Measurements from ENCODE around the gene SLC9A2. TPM values are rescaled to one million over a fixed set of nuclear protein-coding genes. Genes with fewer than 3 reads are reported as not detected.

SLC9A2 gene
- total and polyA plus RNA-seq, 2 donors (not counting 1 experiment from before 2014, with no cell fraction given): not detected

DNA sequence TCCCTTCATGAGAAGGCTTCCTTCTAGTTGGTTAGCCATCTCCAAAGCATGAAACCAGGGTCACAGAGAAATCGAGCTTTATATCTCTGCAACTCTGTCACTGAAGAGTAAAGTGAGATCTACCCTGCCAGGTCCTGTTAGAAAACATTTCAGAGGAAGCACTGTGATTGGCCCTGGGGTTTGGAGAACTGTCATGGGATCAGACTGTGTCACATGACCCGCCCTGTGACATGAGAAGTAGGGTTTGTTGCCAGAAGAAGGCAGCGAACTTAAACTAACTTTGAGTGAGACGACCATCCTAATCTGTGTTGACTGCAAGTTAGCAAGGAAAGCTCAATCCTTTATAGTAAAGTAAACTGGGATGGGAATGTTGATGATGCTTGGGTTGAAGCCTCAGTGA is 55.5 kb downstream of the SLC9A2 start:
- H4K20me1 ChIP-seq (ENCODE audit: control insufficient read depth, insufficient read depth, low read length, poor library complexity, severe bottlenecking): no peaks in the 10 kb centered on the region
- WGBS (ENCODE audit: insufficient coverage): 92% methylated on average over 4 of the region's 4 CpGs
- Mint-ChIP-seq H3K27me3 (peaks cover 10% of the 10 kb centered on the region), H3K4me1 (peaks cover 3% of the 10 kb centered on the region), H3K27ac (no peak overlapping the region), H3K9me3 (ENCODE audit: insufficient read depth) (no peaks in the 10 kb centered on the region), H3K4me3 (no peak overlapping the region)
- no peak overlapping the region for H3K9ac ChIP-seq (ENCODE audit: low read length)
- H3K27me3 ChIP-seq (replicated peaks in 1 of 4; ENCODE audit: control extremely low read depth in 1 of 4, control insufficient read depth in 3 of 4, insufficient read depth in 4 of 4, low read length in 3 of 4): no peaks in the 10 kb centered on the region
- H3K27ac ChIP-seq (ENCODE audit: low read length in 2 of 2): no peak overlapping the region
- no peaks in the 10 kb centered on the region for H3K9me3 ChIP-seq (ENCODE audit: control extremely low read depth in 1 of 3, control insufficient read depth in 2 of 3, insufficient read depth in 1 of 3, low read length in 2 of 3)
- H2AFZ ChIP-seq (ENCODE audit: insufficient read depth, low read depth, low read length, poor library complexity, severe bottlenecking): no peak overlapping the region
- no peak overlapping the region for H3K4me2 ChIP-seq (replicated peaks; ENCODE audit: low read depth, low read length, poor library complexity, severe bottlenecking)
- H3K4me1 ChIP-seq (ENCODE audit: control insufficient read depth in 2 of 2, insufficient read depth in 2 of 2, low read length in 2 of 2): no peaks in the 10 kb centered on the region
- ChIA-PET POLR2A (no interaction called here), CTCF (no interaction called here)
- TF ChIP-seq, protein P1, sequence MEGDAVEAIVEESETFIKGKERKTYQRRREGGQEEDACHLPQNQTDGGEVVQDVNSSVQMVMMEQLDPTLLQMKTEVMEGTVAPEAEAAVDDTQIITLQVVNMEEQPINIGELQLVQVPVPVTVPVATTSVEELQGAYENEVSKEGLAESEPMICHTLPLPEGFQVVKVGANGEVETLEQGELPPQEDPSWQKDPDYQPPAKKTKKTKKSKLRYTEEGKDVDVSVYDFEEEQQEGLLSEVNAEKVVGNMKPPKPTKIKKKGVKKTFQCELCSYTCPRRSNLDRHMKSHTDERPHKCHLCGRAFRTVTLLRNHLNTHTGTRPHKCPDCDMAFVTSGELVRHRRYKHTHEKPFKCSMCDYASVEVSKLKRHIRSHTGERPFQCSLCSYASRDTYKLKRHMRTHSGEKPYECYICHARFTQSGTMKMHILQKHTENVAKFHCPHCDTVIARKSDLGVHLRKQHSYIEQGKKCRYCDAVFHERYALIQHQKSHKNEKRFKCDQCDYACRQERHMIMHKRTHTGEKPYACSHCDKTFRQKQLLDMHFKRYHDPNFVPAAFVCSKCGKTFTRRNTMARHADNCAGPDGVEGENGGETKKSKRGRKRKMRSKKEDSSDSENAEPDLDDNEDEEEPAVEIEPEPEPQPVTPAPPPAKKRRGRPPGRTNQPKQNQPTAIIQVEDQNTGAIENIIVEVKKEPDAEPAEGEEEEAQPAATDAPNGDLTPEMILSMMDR (IDR thresholded peaks at IDR 0.05): no peak
- TF ChIP-seq EZH2 (IDR thresholded peaks at IDR 0.05; ENCODE audit: borderline replicate concordance, insufficient read depth, low read depth, low read length, poor library complexity, severe bottlenecking): no peak
- intact Hi-C loops (cut with micrococcal nuclease): no loop called here
- no peak overlapping the region for H3K4me3 ChIP-seq (ENCODE audit: control extremely low read depth in 1 of 5, extremely low read depth in 1 of 5, insufficient read depth in 1 of 5, low read depth in 2 of 5, low read length in 4 of 5)
- ATAC-seq (ENCODE audit: low read depth) (no peak), DNase-seq (no peak)
- H3K36me3 ChIP-seq (replicated peaks in 1 of 2; ENCODE audit: control extremely low read depth in 1 of 2, control insufficient read depth in 1 of 2, extremely low read depth in 1 of 2, insufficient read depth in 2 of 2, low read length in 1 of 2): no peaks in the 10 kb centered on the region
- no peaks in the 10 kb centered on the region for H3K79me2 ChIP-seq (ENCODE audit: control insufficient read depth, insufficient read depth, low read length)

DNA sequence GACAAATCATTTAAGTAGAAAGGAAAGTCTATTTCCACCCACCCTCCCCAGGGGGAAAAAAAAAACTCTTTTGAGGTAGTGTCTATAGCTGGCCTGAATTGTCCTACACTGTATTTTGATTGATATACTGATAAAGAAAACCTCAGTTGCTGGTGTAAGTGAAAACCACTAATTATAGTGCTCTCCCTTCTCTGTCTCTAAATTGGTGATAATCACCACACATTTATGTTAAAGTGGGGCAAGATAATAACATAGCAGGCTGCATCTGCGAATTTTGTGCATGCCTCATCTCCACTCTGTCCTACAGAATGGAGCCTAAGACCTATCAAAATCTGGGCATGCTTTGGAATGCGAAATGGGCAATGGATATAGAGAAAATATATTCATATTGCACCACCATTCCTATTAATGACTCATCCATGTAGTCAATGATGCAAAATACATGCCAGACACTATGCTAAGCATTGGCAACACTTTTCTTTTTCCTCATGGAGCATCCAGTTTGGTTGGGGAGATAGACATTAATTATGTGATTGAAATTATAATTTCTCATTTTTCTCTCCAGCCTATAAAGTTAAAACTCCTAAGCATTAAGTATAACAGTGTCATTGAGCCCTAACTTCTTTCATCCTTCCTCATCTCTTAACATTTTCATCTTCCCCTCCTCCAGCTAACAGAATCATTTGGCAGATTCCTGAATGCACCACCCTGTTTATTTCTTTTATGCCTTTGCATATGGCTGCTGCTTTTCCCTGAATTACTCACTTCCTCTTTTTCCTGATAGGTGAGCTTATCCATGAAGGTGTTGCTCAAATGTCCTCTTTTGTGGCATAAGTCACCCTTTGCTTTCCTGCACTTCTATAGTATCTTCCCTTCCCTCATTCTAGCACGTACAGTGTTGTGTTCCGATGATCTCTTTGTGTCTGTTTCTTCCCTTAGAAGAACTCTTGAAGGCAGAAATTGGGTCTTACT is 58.2 kb downstream of the SLC9A2 start:
- no peak for ATAC-seq (ENCODE audit: low read depth)
- no peak for TF ChIP-seq EZH2 (IDR thresholded peaks at IDR 0.05; ENCODE audit: borderline replicate concordance, insufficient read depth, low read depth, low read length, poor library complexity, severe bottlenecking)
- TF ChIP-seq, protein P1 (IDR thresholded peaks at IDR 0.05): no peak
- CTCF ChIA-PET: no interaction called here
- H3K4me1 ChIP-seq (ENCODE audit: control insufficient read depth in 2 of 2, insufficient read depth in 2 of 2, low read length in 2 of 2): no peaks in the 10 kb centered on the region
- WGBS (ENCODE audit: insufficient coverage): 60% methylated on average over 1 of the region's 4 CpGs
- peaks cover 0 to 2% (median 0%) of the 10 kb centered on the region in 3 donors for H3K9me3 ChIP-seq (ENCODE audit: control extremely low read depth in 1 of 3, control insufficient read depth in 2 of 3, insufficient read depth in 1 of 3, low read length in 2 of 3)
- H3K36me3 ChIP-seq (replicated peaks in 1 of 2; ENCODE audit: control extremely low read depth in 1 of 2, control insufficient read depth in 1 of 2, extremely low read depth in 1 of 2, insufficient read depth in 2 of 2, low read length in 1 of 2): no peaks in the 10 kb centered on the region
- DNase-seq: no peak
- no peaks in the 10 kb centered on the region for H3K4me1 Mint-ChIP-seq
- POLR2A ChIA-PET: no interaction called here
- H3K9me3 Mint-ChIP-seq (ENCODE audit: insufficient read depth): no peaks in the 10 kb centered on the region
- no peak overlapping the region for H3K4me3 ChIP-seq (ENCODE audit: control extremely low read depth in 1 of 5, extremely low read depth in 1 of 5, insufficient read depth in 1 of 5, low read depth in 2 of 5, low read length in 4 of 5)
- no peak overlapping the region for H3K27ac ChIP-seq (ENCODE audit: low read length in 2 of 2)
- no peaks in the 10 kb centered on the region for H3K27me3 ChIP-seq (replicated peaks in 1 of 4; ENCODE audit: control extremely low read depth in 1 of 4, control insufficient read depth in 3 of 4, insufficient read depth in 4 of 4, low read length in 3 of 4)
- H2AFZ ChIP-seq (ENCODE audit: insufficient read depth, low read depth, low read length, poor library complexity, severe bottlenecking): no peak overlapping the region
- no peak overlapping the region for H3K4me2 ChIP-seq (replicated peaks; ENCODE audit: low read depth, low read length, poor library complexity, severe bottlenecking)
- no peaks in the 10 kb centered on the region for H4K20me1 ChIP-seq (ENCODE audit: control insufficient read depth, insufficient read depth, low read length, poor library complexity, severe bottlenecking)
- no peak overlapping the region for H3K4me3 Mint-ChIP-seq
- intact Hi-C loops (cut with micrococcal nuclease): no loop called here
- H3K9ac ChIP-seq (ENCODE audit: low read length): no peak overlapping the region
- H3K27me3 Mint-ChIP-seq: peaks cover 20% of the 10 kb centered on the region
- H3K79me2 ChIP-seq (ENCODE audit: control insufficient read depth, insufficient read depth, low read length): no peaks in the 10 kb centered on the region
- H3K27ac Mint-ChIP-seq: no peak overlapping the region

Data from B cell (primary cell).